ENCODE measurements around the gene LIM2.

LIM2 gene

DNA sequence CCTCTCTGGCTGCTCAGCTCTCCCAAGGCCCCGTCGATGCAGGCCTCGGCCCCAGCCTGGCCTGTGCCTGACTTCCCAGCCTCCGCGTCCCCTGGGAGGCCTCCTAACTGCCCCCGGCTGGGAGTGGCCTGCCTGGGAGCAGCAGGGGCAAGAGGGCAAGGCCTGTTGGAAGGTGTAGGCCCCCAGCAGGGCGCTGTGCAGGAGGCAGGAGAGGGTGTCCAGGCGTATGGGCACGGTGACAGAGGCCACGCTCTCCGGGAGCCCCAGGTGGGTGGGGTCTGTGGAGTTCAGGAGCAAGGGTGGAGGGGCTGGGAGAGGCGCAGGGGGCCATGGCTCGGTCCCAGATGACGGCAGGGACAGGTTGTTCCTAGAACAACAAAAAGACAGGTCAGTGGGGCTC lies 1.4 kb upstream of the LIM2 start:
- H3K27me3 ChIP-seq, result peaks cover 0 to 25% of the 10 kb centered on the region in 2 donors
- H3K36me3 ChIP-seq, result no peaks in the 10 kb centered on the region
- no peak for DNase-seq
- TF ChIP-seq, protein P1, sequence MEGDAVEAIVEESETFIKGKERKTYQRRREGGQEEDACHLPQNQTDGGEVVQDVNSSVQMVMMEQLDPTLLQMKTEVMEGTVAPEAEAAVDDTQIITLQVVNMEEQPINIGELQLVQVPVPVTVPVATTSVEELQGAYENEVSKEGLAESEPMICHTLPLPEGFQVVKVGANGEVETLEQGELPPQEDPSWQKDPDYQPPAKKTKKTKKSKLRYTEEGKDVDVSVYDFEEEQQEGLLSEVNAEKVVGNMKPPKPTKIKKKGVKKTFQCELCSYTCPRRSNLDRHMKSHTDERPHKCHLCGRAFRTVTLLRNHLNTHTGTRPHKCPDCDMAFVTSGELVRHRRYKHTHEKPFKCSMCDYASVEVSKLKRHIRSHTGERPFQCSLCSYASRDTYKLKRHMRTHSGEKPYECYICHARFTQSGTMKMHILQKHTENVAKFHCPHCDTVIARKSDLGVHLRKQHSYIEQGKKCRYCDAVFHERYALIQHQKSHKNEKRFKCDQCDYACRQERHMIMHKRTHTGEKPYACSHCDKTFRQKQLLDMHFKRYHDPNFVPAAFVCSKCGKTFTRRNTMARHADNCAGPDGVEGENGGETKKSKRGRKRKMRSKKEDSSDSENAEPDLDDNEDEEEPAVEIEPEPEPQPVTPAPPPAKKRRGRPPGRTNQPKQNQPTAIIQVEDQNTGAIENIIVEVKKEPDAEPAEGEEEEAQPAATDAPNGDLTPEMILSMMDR (IDR thresholded peaks at IDR 0.05), result no peak
- H3K9me3 ChIP-seq, result no peaks in the 10 kb centered on the region
- no peak overlapping the region for H3K4me3 ChIP-seq
- H3K27ac ChIP-seq, result no peak overlapping the region
- intact Hi-C loops (cut with DNase I; ENCODE audit: low total_unique reads), result no loop called here
- peaks cover 0 to 4% (median 2%) of the 10 kb centered on the region in 4 donors for H3K4me1 ChIP-seq

DNA sequence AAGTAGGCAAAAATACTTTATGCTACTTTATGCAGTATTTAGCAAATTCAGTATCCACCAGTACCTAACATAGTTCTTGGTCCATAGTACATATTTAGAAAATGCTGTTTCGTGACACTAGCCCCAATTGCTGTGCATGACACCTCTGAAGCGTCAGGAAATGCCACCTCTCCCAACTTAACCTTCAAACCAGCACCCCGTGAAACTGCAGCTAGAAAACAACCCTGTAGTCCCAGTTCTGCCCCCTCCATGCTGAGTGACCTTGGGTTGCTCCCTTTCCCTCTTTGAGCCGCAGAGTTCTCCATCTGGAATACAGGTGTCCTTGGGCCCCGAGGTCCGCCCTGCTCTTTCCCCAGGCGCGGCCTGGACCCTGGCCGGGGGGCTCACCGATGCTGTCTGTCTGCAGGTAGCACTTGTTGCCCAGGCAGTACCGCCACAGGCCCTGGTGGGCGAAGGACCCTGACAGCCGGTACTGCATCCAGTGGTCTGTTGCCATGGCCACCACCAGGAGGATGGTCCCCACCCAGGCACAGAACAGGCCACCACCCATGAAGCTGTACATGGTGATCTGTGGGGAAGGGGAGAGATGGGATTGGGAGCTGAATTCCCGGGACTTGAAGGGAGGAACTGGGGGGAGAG lies 773 bp downstream of the LIM2 start:
- Histone ChIP-seq H3K27ac (no peak overlapping the region), H3K27me3 (peaks cover 0 to 25% of the 10 kb centered on the region in 2 donors), H3K4me3 (no peak overlapping the region), H3K36me3 (no peaks in the 10 kb centered on the region), H3K9me3 (no peaks in the 10 kb centered on the region), H3K4me1 (no peaks in the 10 kb centered on the region)
- TF ChIP-seq, protein P1 (IDR thresholded peaks at IDR 0.05), result no peak
- DNase-seq, result no peak
- intact Hi-C loops (cut with DNase I; ENCODE audit: low total_unique reads), result no loop called here

DNA sequence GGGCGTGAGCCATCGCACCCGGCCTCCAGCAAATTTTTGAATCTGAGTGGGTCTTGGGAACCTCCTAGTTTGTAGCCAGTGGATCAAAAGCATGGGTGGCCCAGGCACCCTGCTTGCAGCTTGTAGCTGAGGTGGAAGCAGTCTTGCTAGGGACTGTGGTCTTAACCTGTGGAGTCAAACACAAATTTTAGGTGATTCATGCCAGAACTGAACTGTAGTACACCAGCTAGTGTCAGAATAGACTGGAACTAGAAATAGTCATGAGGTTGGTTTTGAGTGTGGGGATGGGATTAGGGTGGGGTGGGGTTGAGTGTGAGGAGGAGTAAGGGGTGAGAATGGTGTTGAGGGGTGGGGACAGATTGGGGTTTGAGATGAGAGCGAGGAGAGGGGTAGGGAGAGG lies 5.8 kb downstream of the LIM2 start:
- DNase-seq, result no peak
- intact Hi-C loops (cut with DNase I; ENCODE audit: low total_unique reads), result no loop called here

DNA sequence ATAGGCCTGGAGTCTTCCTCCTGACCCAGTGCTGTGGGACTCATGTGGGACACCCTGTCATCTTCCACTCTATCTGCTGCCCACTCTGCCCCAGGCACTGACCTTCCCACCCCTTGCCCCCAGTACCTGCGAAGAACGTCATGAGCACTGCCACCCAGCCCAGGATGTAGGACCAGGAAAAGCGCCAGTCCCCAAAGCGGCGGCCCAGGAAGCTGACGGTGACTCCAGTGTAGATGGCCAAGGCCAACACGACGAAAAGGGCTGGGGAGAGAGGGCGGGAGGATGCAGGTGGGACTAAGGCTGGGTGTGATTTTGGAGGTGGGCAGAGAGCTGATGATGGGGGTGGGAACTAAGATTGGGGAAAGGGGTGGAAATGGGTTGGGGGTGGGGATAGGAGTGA lies 7.4 kb downstream of the LIM2 start:
- Histone ChIP-seq H3K4me1 (no peaks in the 10 kb centered on the region), H3K36me3 (no peaks in the 10 kb centered on the region), H3K27ac (no peak overlapping the region), H3K27me3 (no peaks in the 10 kb centered on the region), H3K9me3 (no peaks in the 10 kb centered on the region), H3K4me3 (no peak overlapping the region)
- TF ChIP-seq, protein P1 (IDR thresholded peaks at IDR 0.05), result no peak
- no peak for DNase-seq
- intact Hi-C loops (cut with DNase I; ENCODE audit: low total_unique reads), result no loop called here

More for the DNA sequence above, 5.8 kb downstream of the LIM2 start:
- H3K9me3 ChIP-seq, result no peaks in the 10 kb centered on the region
- TF ChIP-seq, protein P1 (IDR thresholded peaks at IDR 0.05), result no peak
- no peaks in the 10 kb centered on the region for H3K36me3 ChIP-seq
- H3K4me3 ChIP-seq, result no peak overlapping the region
- H3K27me3 ChIP-seq, result no peaks in the 10 kb centered on the region
- H3K27ac ChIP-seq, result no peak overlapping the region
- H3K4me1 ChIP-seq, result no peaks in the 10 kb centered on the region

DNA sequence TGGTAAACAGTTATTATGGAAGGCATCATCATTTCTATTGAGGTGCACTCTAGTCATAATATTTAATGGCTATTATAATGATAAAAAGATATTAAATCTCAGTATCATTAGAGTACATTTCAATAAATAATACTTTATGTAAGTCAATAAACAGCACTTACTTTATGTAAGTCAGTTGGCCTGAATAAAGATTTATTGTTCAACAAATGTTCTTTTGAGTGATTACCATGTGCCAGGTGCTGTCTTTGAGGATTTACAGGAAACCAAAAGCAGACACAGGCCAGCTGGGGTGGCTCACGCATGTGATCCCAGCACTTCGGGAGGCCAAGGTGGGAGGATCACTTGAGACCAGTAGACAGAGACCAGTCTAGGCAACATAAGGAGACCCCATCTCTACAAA lies 10.4 kb downstream of the LIM2 start:
- Histone ChIP-seq H3K27ac (no peak overlapping the region), H3K9me3 (no peaks in the 10 kb centered on the region), H3K4me3 (no peak overlapping the region), H3K4me1 (no peaks in the 10 kb centered on the region), H3K27me3 (peaks cover 0 to 2% of the 10 kb centered on the region in 2 donors), H3K36me3 (no peaks in the 10 kb centered on the region)
- TF ChIP-seq, protein P1 (IDR thresholded peaks at IDR 0.05), result no peak
- DNase-seq, result no peak
- intact Hi-C loops (cut with DNase I; ENCODE audit: low total_unique reads), result no loop called here
